Spleen (tissue), 11 donors: ENCODE measurements around the gene DAO. TPM values are rescaled to one million over a fixed set of nuclear protein-coding genes. Genes with fewer than 3 reads are reported as not detected.

ENCODE experiments used
- DNase-seq: peaks from one replicate; pipeline ENCODE4 v3.0.0-alpha.2; 2020
- H3K27ac ChIP-seq, 8 donors: fragments of 200-600 bp; sonication (generic) in 7 of 8; 1 replicate in 4 of 8; 2 replicates in 4 of 8; pipeline versions ENCODE4 v1.5.0 to v1.8.0; 2016 to 2021; ENCODE audit warnings: inconsistent platforms in 4 of 8, mild to moderate bottlenecking in 4 of 8, moderate library complexity in 1 of 8
- H3K27me3 ChIP-seq, 7 donors: fragments of 200-600 bp; sonication (generic) in 6 of 7; replicated peaks in 1 of 7; 1 replicate in 4 of 7; 2 replicates in 3 of 7; pipeline versions ENCODE4 v1.5.0 to v1.8.0; 2016 to 2021; ENCODE audit warnings: inconsistent platforms in 3 of 7, mild to moderate bottlenecking in 1 of 7
- H3K36me3 ChIP-seq, 6 donors: fragments of 200-600 bp; sonication (generic) in 5 of 6; 1 replicate in 4 of 6; 2 replicates in 2 of 6; pipeline versions ENCODE4 v1.5.0 to v1.8.0; 2016 to 2021; ENCODE audit warnings: inconsistent platforms in 2 of 6
- H3K4me1 ChIP-seq, 6 donors: fragments of 200-600 bp; sonication (generic) in 5 of 6; 1 replicate in 3 of 6; 2 replicates in 3 of 6; pipeline versions ENCODE4 v1.5.0 to v1.8.0; 2016 to 2021; ENCODE audit warnings: inconsistent platforms in 3 of 6
- H3K4me3 ChIP-seq, 8 donors: fragments of 200-600 bp; sonication (generic) in 7 of 8; 1 replicate in 4 of 8; 2 replicates in 4 of 8; pipeline versions ENCODE4 v1.5.0 to v1.8.0; 2016 to 2021; ENCODE audit warnings: inconsistent platforms in 4 of 8, mild to moderate bottlenecking in 4 of 8, moderate library complexity in 2 of 8
- H3K9me3 ChIP-seq, 8 donors: fragments of 200-600 bp; sonication (generic) in 7 of 8; 1 replicate in 4 of 8; 2 replicates in 4 of 8; pipeline versions ENCODE4 v1.5.0 to v1.8.0; 2016 to 2021; ENCODE audit warnings: inconsistent platforms in 4 of 8
- CTCF ChIP-seq, 11 experiments: fragments of 200-600 bp in 7 of 11; fragments of 450-650 bp in 4 of 11; sonication (generic) in 4 of 11; IDR thresholded peaks in 8 of 11; conservative IDR thresholded peaks in 3 of 11; 1 replicate in 7 of 11; 2 replicates in 4 of 11; pipeline versions ENCODE4 v1.4.0 to v1.8.0; 2016 to 2021; ENCODE audit warnings: antibody characterized with exemption in 11 of 11, inconsistent platforms in 4 of 11, mild to moderate bottlenecking in 1 of 11
- POLR2A ChIP-seq, 3 donors: fragments of 450-650 bp; IDR thresholded peaks; one replicate each; pipeline ENCODE4 v1.5.1; 2017; ENCODE audit warnings: antibody characterized with exemption in 3 of 3, mild to moderate bottlenecking in 1 of 3
- POLR2AphosphoS5 ChIP-seq, 3 donors: sonication (generic); formaldehyde crosslinking; IDR thresholded peaks; one replicate each; pipeline ENCODE4 v1.5.1; 2017; ENCODE audit warnings: antibody characterized with exemption in 3 of 3
- WGBS, 5 donors: extraction: QIAGEN DNeasy Blood & Tissue Kit in 3 of 5; methylation state at CpG; one replicate each; pipeline versions ENCODE4 v1.1.5 to v1.1.7; 2013 to 2018; 5-methylcytosine and 5-hydroxymethylcytosine counted together
- intact Hi-C: fragments of 100-400 bp; cut with DNase I; formaldehyde crosslinking; loops from one replicate; pipeline ENCODE4 v1.15.0; 2023; ENCODE audit warnings: low total_unique reads
- polyA plus RNA-seq, 3 donors: library from polyadenylated mRNA; stranded (reverse); fragments of 200-250 nt; gene quantifications; one replicate each; pipeline ENCODE4 v1.2.1, GENCODE V29; 2013
- total RNA-seq, 7 donors: library from RNA; depleted of rRNA in 3 of 7; stranded (reverse); fragments of >200 nt in 3 of 7; fragmentation: NEBNext Ultra II Directional in 4 of 7; extraction: Animal tissue kit (Norgen Biotek cat#: 25700) in 4 of 7; gene quantifications; one replicate each; pipeline versions ENCODE4 v1.1.0 to v1.2.1, GENCODE V29; 2016 to 2021
- donor health status: healthy with polysubstance abuse.
- donor health status: DM: no; HTN: no; CAD: no; lungs with moderate emphysema.
- donor health status: DM: no; HTN: no; CAD: no.
- donor health status: Bipolar disorder and iron deficiency.
- donor health status: healthy.
- donor health status: DM: no; HTN: no; CAD: no.
- donor health status: DM: yes; HTN: yes; CAD: no.

Gene DAO
- total and polyA plus RNA-seq, 10 donors = 0.42 TPM; not detected in 9

GRCh38 chr12:108918206-108918605, 38.3 kb downstream of the DAO start:
- intact Hi-C loops = no loop called here
- peaks cover 0 to 19% (median 10%) of the 10 kb centered on the region in 8 donors for H3K9me3 ChIP-seq
- no peaks in the 10 kb centered on the region for H3K27me3 ChIP-seq
- TF ChIP-seq CTCF (IDR thresholded peaks at IDR 0.05 in 8 of 11, conservative IDR thresholded peaks at IDR 0.05 in 3 of 11) = no peak
- H3K27ac ChIP-seq = no peak overlapping the region
- WGBS, 5 donors = 72 to 85% (median 74%) methylated on average over 2 of the region's 2 CpGs
- H3K4me1 ChIP-seq = peaks cover 0 to 11% (median 0%) of the 10 kb centered on the region in 6 donors
- DNase-seq = no peak
- H3K36me3 ChIP-seq = no peaks in the 10 kb centered on the region
- H3K4me3 ChIP-seq = no peak overlapping the region

GRCh38 chr12:108918960-108919642, 39.2 kb downstream of the DAO start:
- Histone ChIP-seq H3K27ac (no peak overlapping the region), H3K4me1 (peaks cover 0 to 3% (median 0%) of the 10 kb centered on the region in 6 donors), H3K27me3 (no peaks in the 10 kb centered on the region), H3K4me3 (no peak overlapping the region), H3K36me3 (no peaks in the 10 kb centered on the region), H3K9me3 (peaks cover 0 to 20% (median 12%) of the 10 kb centered on the region in 8 donors)
- TF ChIP-seq POLR2A (IDR thresholded peaks at IDR 0.05) (no peak), CTCF (IDR thresholded peaks at IDR 0.05 in 8 of 11, conservative IDR thresholded peaks at IDR 0.05 in 3 of 11) (no peak), POLR2AphosphoS5 (IDR thresholded peaks at IDR 0.05) (no peak)
- peak; percentile 35 for DNase-seq
- intact Hi-C loops = no loop called here
- 72 to 97% (median 82%) methylated on average over 3 of the region's 3 CpGs for WGBS, 5 donors

GRCh38 chr12:108921946-108922345, 42.1 kb downstream of the DAO start:
- Histone ChIP-seq H3K36me3 (no peaks in the 10 kb centered on the region), H3K27ac (no peak overlapping the region), H3K27me3 (no peaks in the 10 kb centered on the region), H3K9me3 (peaks cover 0 to 20% (median 12%) of the 10 kb centered on the region in 8 donors), H3K4me1 (no peaks in the 10 kb centered on the region), H3K4me3 (no peak overlapping the region)
- 65 to 83% (median 68%) methylated on average over 3 of the region's 3 CpGs for WGBS, 5 donors
- TF ChIP-seq POLR2A (IDR thresholded peaks at IDR 0.05) = no peak
- TF ChIP-seq CTCF (IDR thresholded peaks at IDR 0.05 in 8 of 11, conservative IDR thresholded peaks at IDR 0.05 in 3 of 11) = no peak
- TF ChIP-seq POLR2AphosphoS5 (IDR thresholded peaks at IDR 0.05) = no peak
- intact Hi-C loops = no loop called here
- no peak for DNase-seq

GRCh38 chr12:108922918-108923317, 43.0 kb downstream of the DAO start:
- no peak overlapping the region for H3K4me3 ChIP-seq
- 86 to 96% (median 94%) methylated on average over 3 of the region's 3 CpGs for WGBS, 5 donors
- H3K36me3 ChIP-seq = no peaks in the 10 kb centered on the region
- DNase-seq = no peak
- intact Hi-C loops = no loop called here
- H3K4me1 ChIP-seq = no peaks in the 10 kb centered on the region
- no peak overlapping the region for H3K27ac ChIP-seq
- TF ChIP-seq POLR2AphosphoS5 (IDR thresholded peaks at IDR 0.05) = no peak
- no peak for TF ChIP-seq CTCF (IDR thresholded peaks at IDR 0.05 in 8 of 11, conservative IDR thresholded peaks at IDR 0.05 in 3 of 11)
- TF ChIP-seq POLR2A (IDR thresholded peaks at IDR 0.05) = no peak
- no peaks in the 10 kb centered on the region for H3K27me3 ChIP-seq
- H3K9me3 ChIP-seq = peaks cover 0 to 20% (median 12%) of the 10 kb centered on the region in 8 donors
